H9 (cell line): ENCODE data around the gene YLPM1. TPM values are rescaled to one million over a fixed set of nuclear protein-coding genes. Genes with fewer than 3 reads are reported as not detected.

Experiments used
- DNase-seq: peaks from one replicate; pipeline ENCODE4 v3.0.0-alpha.2; 2017
- H2AFZ ChIP-seq: one replicate; pipeline ENCODE4 v1.6.1; 2013; ENCODE audit warnings: mild to moderate bottlenecking, low read length, control low read depth, moderate library complexity
- H2AK5ac ChIP-seq: 2 replicates; pipeline ENCODE4 v1.6.1; 2013; ENCODE audit warnings: low read length, control low read depth, mixed read lengths; ENCODE audit not compliant: insufficient read length
- H2BK120ac ChIP-seq: one replicate; pipeline ENCODE4 v1.6.1; 2013; ENCODE audit warnings: low read depth, mild to moderate bottlenecking, low read length, control low read depth, inconsistent platforms; ENCODE audit not compliant: poor library complexity, severe bottlenecking
- H2BK12ac ChIP-seq: 2 replicates; pipeline ENCODE4 v1.6.1; 2013; ENCODE audit warnings: low read length, control low read depth, mixed read lengths, low read depth; ENCODE audit not compliant: insufficient read length
- H2BK15ac ChIP-seq: 2 replicates; pipeline ENCODE4 v1.6.1; 2013; ENCODE audit warnings: low read depth, low read length, control low read depth
- H2BK20ac ChIP-seq: one replicate; pipeline ENCODE4 v1.6.1; 2013; ENCODE audit warnings: low read depth, mild to moderate bottlenecking, low read length, control low read depth, inconsistent platforms; ENCODE audit not compliant: poor library complexity, severe bottlenecking
- H2BK5ac ChIP-seq: 2 replicates; pipeline ENCODE4 v1.6.1; 2013; ENCODE audit warnings: low read length, control low read depth, mixed read lengths; ENCODE audit not compliant: insufficient read length
- H3K14ac ChIP-seq: 2 replicates; pipeline ENCODE4 v1.6.1; 2013; ENCODE audit warnings: low read length, control low read depth; ENCODE audit not compliant: insufficient read depth
- H3K18ac ChIP-seq: 2 replicates; pipeline ENCODE4 v1.6.1; 2013; ENCODE audit warnings: low read depth, mild to moderate bottlenecking, mixed read lengths, low read length, control low read depth; ENCODE audit not compliant: insufficient read length
- H3K23ac ChIP-seq: 2 replicates; pipeline ENCODE4 v1.6.1; 2013; ENCODE audit warnings: low read length, control low read depth, mixed read lengths, low read depth; ENCODE audit not compliant: insufficient read length
- H3K23me2 ChIP-seq: 2 replicates; pipeline ENCODE4 v1.6.1; 2013; ENCODE audit warnings: low read depth, mild to moderate bottlenecking, mixed read lengths, low read length, control low read depth; ENCODE audit not compliant: insufficient read length, poor library complexity, severe bottlenecking
- H3K27ac ChIP-seq: 2 replicates; pipeline ENCODE4 v1.5.1; 2013; ENCODE audit warnings: low read length, control low read depth, mixed read lengths, low read depth; ENCODE audit not compliant: insufficient read length
- H3K27me3 ChIP-seq: 2 replicates; pipeline ENCODE4 v1.6.1; 2013; ENCODE audit warnings: low read length, control low read depth, inconsistent platforms; ENCODE audit not compliant: insufficient read depth
- H3K4ac ChIP-seq: 2 replicates; pipeline ENCODE4 v1.6.1; 2013; ENCODE audit warnings: low read depth, mild to moderate bottlenecking, control low read depth, inconsistent platforms, low read length, moderate library complexity
- H3K4me1 ChIP-seq: 2 replicates; pipeline ENCODE4 v1.6.1; 2013; ENCODE audit warnings: low read length, control low read depth, inconsistent platforms; ENCODE audit not compliant: insufficient read depth
- H3K4me2 ChIP-seq: 2 replicates; pipeline ENCODE4 v1.6.1; 2013; ENCODE audit warnings: low read length, control low read depth, mixed read lengths; ENCODE audit not compliant: insufficient read length, insufficient read depth
- H3K56ac ChIP-seq: 2 replicates; pipeline ENCODE4 v1.6.1; 2013; ENCODE audit warnings: low read depth, mild to moderate bottlenecking, mixed read lengths, low read length, control low read depth; ENCODE audit not compliant: insufficient read length
- H3K79me1 ChIP-seq: 2 replicates; pipeline ENCODE4 v1.6.1; 2013; ENCODE audit warnings: low read depth, mild to moderate bottlenecking, moderate library complexity, low read length, control low read depth, inconsistent platforms; ENCODE audit not compliant: insufficient read depth, poor library complexity, severe bottlenecking
- H3K79me2 ChIP-seq: 2 replicates; pipeline ENCODE4 v1.6.1; 2013; ENCODE audit warnings: low read length, control low read depth, inconsistent platforms; ENCODE audit not compliant: insufficient read depth
- H3K9ac ChIP-seq: 2 replicates; pipeline ENCODE4 v1.6.1; 2013; ENCODE audit warnings: low read length, control low read depth, mixed read lengths; ENCODE audit not compliant: insufficient read length; ENCODE audit errors: extremely low read depth
- H3K9me3 ChIP-seq: one replicate; pipeline ENCODE4 v1.6.1; 2013; ENCODE audit warnings: low read depth, low read length, inconsistent platforms; ENCODE audit not compliant: control insufficient read depth
- H3T11ph ChIP-seq: one replicate; pipeline ENCODE4 v1.6.1; 2013; ENCODE audit warnings: mild to moderate bottlenecking, low read length, control low read depth, inconsistent platforms
- H4K20me1 ChIP-seq: one replicate; pipeline ENCODE4 v1.6.1; 2013; ENCODE audit not compliant: control insufficient read depth, insufficient read length, insufficient read depth
- H4K5ac ChIP-seq: 2 replicates; pipeline ENCODE4 v1.6.1; 2013; ENCODE audit warnings: low read depth, mild to moderate bottlenecking, mixed read lengths, low read length, control low read depth; ENCODE audit not compliant: insufficient read length
- H4K8ac ChIP-seq: replicated peaks from 2 replicates; pipeline ENCODE4 v1.6.1; 2013; ENCODE audit warnings: low read length, control low read depth, mixed read lengths, low read depth; ENCODE audit not compliant: insufficient read length
- H4K91ac ChIP-seq: 2 replicates; pipeline ENCODE4 v1.6.1; 2013; ENCODE audit warnings: low read depth, mild to moderate bottlenecking, moderate library complexity, mixed read lengths, low read length, control low read depth; ENCODE audit not compliant: insufficient read length
- H3K27ac Mint-ChIP-seq, 3 experiments: 2 replicates in 2 of 3; 3 replicates in 1 of 3; pipeline ENCODE4 v1.8.0; 2020 to 2021; ENCODE audit warnings: mixed read lengths in 3 of 3, mild to moderate bottlenecking in 1 of 3, moderate library complexity in 1 of 3
- H3K27me3 Mint-ChIP-seq: 2 replicates; pipeline ENCODE4 v1.8.0; 2021; ENCODE audit warnings: low read depth, mild to moderate bottlenecking, moderate library complexity, mixed read lengths
- H3K36me3 Mint-ChIP-seq, 3 experiments: 2 replicates in 2 of 3; 3 replicates in 1 of 3; pipeline ENCODE4 v1.8.0; 2020 to 2021; ENCODE audit warnings: low read depth in 3 of 3, mixed read lengths in 3 of 3; ENCODE audit not compliant: insufficient read depth in 1 of 3
- H3K4me1 Mint-ChIP-seq, 2 experiments: 2 replicates each; pipeline ENCODE4 v1.8.0; 2020; ENCODE audit warnings: mixed read lengths in 2 of 2
- H3K4me3 Mint-ChIP-seq, 2 experiments: 2 replicates in 1 of 2; 3 replicates in 1 of 2; pipeline ENCODE4 v1.8.0; 2020 to 2021; ENCODE audit warnings: mild to moderate bottlenecking in 2 of 2, mixed read lengths in 2 of 2, moderate library complexity in 1 of 2
- H3K9me3 Mint-ChIP-seq, 2 experiments: 2 replicates in 1 of 2; 3 replicates in 1 of 2; pipeline ENCODE4 v1.8.0; 2020; ENCODE audit warnings: mild to moderate bottlenecking in 2 of 2, mixed read lengths in 2 of 2, moderate library complexity in 1 of 2
- WGBS: extraction: QIAGEN DNeasy Blood & Tissue Kit; methylation state at CpG from one replicate; pipeline ENCODE4 v1.1.7; 2013; ENCODE audit warnings: missing lambda C conversion rate, low lambda C conversion rate, mixed read lengths; ENCODE audit not compliant: insufficient read length; ENCODE audit errors: extremely low coverage; 5-methylcytosine and 5-hydroxymethylcytosine counted together
- total RNA-seq: library from RNA; stranded (reverse); gene quantifications from 2 replicates; pipeline ENCODE4 v1.2.1, GENCODE V29; 2021
- TF ChIP-seq, protein P1 (sequence below): fragments of 200-600 bp; sonication (generic); conservative IDR thresholded peaks from 3 replicates; pipeline ENCODE4 v1.8.0; 2021; ENCODE audit warnings: antibody characterized with exemption, mild to moderate bottlenecking

The YLPM1 gene
- total RNA-seq, 1 experiment from 2014 or later: 82.2 TPM

DNA sequence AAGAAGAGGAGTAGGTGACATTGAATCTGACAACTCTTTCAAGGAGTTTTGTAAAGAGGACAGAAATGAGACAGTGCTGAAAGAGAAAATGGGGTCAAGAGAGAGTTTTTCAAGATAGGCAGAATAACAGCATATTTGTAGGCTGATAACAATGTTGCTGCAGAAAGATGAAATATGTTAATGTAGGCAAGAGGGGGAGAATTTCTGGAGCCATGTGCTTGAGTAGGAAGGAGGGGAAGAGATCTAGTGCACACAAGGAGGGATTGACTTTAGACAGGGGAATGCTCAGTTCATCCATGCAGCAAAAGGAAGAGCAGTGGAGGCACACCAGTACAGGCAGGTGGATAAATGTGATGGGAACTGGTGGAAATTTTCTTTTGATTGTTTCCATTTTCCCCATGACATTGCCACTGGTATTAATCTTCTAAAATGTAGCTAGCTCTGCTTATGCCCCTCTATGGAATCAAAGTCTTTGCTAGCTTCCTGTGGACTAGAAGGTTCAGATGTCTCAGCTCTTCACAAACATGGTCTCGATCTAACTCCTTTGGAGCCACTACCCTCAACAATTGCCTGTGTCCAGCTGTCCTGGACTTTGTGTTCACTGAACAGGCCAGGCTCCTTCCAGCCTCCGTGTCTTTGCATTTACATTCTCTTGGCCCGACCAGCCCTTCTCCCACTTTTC is 103.7 kb downstream of the YLPM1 start:
- no peaks in the 10 kb centered on the region for H3K36me3 Mint-ChIP-seq

More for the DNA sequence above, 103.7 kb downstream of the YLPM1 start:
- no peak overlapping the region for H3T11ph ChIP-seq
- DNase-seq: no peak
- Mint-ChIP-seq H3K27me3 (peaks cover 3% of the 10 kb centered on the region; the same call in 1 of the 2 replicates), H3K9me3 (no peaks in the 10 kb centered on the region), H3K4me1 (0 out of 4 replicates have a peak, but pooled peaks cover 0 to 2% of the 10 kb centered on the region in 2 experiments), H3K27ac (no peak overlapping the region; a peak in 2 of 7 replicates), H3K4me3 (no peak overlapping the region)
- H3K4ac ChIP-seq: no peak overlapping the region
- no peaks in the 10 kb centered on the region for H4K20me1 ChIP-seq
- H3K79me2 ChIP-seq: no peaks in the 10 kb centered on the region
- H3K9ac ChIP-seq: no peak overlapping the region
- no peak overlapping the region for H2BK15ac ChIP-seq
- H2BK12ac ChIP-seq: no peak overlapping the region
- no peak overlapping the region for H3K27ac ChIP-seq
- TF ChIP-seq, protein P1, sequence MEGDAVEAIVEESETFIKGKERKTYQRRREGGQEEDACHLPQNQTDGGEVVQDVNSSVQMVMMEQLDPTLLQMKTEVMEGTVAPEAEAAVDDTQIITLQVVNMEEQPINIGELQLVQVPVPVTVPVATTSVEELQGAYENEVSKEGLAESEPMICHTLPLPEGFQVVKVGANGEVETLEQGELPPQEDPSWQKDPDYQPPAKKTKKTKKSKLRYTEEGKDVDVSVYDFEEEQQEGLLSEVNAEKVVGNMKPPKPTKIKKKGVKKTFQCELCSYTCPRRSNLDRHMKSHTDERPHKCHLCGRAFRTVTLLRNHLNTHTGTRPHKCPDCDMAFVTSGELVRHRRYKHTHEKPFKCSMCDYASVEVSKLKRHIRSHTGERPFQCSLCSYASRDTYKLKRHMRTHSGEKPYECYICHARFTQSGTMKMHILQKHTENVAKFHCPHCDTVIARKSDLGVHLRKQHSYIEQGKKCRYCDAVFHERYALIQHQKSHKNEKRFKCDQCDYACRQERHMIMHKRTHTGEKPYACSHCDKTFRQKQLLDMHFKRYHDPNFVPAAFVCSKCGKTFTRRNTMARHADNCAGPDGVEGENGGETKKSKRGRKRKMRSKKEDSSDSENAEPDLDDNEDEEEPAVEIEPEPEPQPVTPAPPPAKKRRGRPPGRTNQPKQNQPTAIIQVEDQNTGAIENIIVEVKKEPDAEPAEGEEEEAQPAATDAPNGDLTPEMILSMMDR: no peak
- no peak overlapping the region for H2BK20ac ChIP-seq
- H2AFZ ChIP-seq: no peak overlapping the region
- no peak overlapping the region for H4K5ac ChIP-seq
- no peak overlapping the region for H2BK5ac ChIP-seq
- H3K23ac ChIP-seq: no peak overlapping the region
- H2AK5ac ChIP-seq: no peak overlapping the region
- no peak overlapping the region for H4K91ac ChIP-seq
- H2BK120ac ChIP-seq: no peak overlapping the region
- H3K56ac ChIP-seq: no peak overlapping the region
- no peaks in the 10 kb centered on the region for H3K79me1 ChIP-seq
- WGBS: no CpG with 5 or more reads among the region's 3 CpGs
- H3K18ac ChIP-seq: no peak overlapping the region
- H3K23me2 ChIP-seq: no peaks in the 10 kb centered on the region
- H3K4me1 ChIP-seq: no peaks in the 10 kb centered on the region
- H3K27me3 ChIP-seq: no peaks in the 10 kb centered on the region
- H3K9me3 ChIP-seq: no peaks in the 10 kb centered on the region
- no peak overlapping the region for H4K8ac ChIP-seq
- no peak overlapping the region for H3K4me2 ChIP-seq
- no peak overlapping the region for H3K14ac ChIP-seq
